Measurements from ENCODE around the gene POLR1C. TPM values are rescaled to one million over a fixed set of nuclear protein-coding genes. Genes with fewer than 3 reads are reported as not detected.
A peak's percentile ranks its signal among the peaks of the same experiment; 100 is the strongest.
"Not testable (repeated sequence)": the region's sequence is repeated elsewhere in the genome, so short reads cannot be mapped to it uniquely, and the experiment has no call there.

Gene POLR1C, protein sequence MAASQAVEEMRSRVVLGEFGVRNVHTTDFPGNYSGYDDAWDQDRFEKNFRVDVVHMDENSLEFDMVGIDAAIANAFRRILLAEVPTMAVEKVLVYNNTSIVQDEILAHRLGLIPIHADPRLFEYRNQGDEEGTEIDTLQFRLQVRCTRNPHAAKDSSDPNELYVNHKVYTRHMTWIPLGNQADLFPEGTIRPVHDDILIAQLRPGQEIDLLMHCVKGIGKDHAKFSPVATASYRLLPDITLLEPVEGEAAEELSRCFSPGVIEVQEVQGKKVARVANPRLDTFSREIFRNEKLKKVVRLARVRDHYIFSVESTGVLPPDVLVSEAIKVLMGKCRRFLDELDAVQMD
- total RNA-seq (ENCODE audit: low replicate concordance) = 27.0 and 45.7 TPM in 2 replicates

DNA sequence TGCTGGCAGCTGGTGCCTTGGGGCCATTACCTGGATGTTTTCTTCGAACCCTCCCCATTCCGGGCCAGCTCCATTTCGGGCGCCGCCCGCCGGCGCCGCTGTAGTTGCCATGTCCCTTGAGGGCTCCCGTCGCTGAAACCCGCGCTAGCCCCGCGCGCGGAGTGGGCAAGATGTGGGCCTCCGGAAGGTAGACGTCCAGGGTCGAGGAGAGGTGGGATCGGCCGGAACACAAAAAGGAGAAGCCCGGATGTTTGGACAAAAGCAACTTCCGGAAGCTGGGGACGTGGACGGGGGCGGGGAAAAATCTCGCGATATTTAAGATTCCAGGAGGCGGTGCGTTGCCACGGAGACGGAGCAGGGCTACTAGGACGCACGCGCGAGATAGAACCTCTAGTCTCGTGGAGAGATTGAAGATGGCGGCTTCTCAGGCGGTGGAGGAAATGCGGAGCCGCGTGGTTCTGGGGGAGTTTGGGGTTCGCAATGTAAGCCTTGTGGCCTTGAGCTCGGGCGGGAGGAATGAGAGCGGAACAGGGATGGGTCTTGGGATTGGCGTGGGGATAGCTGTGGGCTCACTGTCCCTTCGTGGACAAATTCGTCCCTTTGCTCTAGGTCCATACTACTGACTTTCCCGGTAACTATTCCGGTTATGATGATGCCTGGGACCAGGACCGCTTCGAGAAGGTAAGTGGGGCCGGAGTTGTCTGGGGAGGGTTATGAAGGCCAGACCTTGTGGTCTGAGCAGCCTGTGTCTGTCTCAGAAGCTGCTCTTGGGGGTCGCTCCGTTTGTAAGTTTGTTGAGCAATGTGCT, at the start of gene POLR1C, which contains the start of gene YIPF3:
TSS of gene POLR1C (plus strand) at position 393 of the 808 bp plus-strand sequence. CDS start at position 414, 21 bp downstream.
TSS of gene YIPF3 (minus strand) at position 230 of the 808 bp plus-strand sequence. CDS start at position 111, 119 bp downstream.
- DNase-seq (ENCODE audit: low read depth) = peak; percentile 99
- TF ChIP-seq, protein P1, sequence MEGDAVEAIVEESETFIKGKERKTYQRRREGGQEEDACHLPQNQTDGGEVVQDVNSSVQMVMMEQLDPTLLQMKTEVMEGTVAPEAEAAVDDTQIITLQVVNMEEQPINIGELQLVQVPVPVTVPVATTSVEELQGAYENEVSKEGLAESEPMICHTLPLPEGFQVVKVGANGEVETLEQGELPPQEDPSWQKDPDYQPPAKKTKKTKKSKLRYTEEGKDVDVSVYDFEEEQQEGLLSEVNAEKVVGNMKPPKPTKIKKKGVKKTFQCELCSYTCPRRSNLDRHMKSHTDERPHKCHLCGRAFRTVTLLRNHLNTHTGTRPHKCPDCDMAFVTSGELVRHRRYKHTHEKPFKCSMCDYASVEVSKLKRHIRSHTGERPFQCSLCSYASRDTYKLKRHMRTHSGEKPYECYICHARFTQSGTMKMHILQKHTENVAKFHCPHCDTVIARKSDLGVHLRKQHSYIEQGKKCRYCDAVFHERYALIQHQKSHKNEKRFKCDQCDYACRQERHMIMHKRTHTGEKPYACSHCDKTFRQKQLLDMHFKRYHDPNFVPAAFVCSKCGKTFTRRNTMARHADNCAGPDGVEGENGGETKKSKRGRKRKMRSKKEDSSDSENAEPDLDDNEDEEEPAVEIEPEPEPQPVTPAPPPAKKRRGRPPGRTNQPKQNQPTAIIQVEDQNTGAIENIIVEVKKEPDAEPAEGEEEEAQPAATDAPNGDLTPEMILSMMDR (IDR thresholded peaks at IDR 0.05; ENCODE audit: insufficient read depth, low read length) = no peak

DNA sequence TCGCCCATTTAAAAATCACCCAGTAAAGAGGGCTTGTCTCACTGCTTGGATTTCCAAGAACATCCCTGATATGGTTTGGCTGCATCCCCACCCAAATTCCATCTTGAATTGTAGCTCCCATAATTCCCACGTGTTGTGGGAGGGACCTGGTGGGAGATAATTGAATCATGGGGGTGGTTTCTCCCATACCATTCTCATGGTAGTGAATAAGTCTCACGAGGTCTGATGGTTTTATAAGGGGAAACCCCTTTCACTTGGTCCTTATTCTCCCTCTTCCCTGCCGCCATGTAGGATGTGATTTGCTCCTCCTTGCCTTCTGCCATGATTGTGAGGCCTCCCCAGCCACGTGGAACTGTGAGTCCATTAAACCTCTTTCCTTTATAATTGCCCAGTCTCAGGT, 49.6 kb upstream of the POLR1C start:
- DNase-seq (ENCODE audit: low read depth); H3K4me3 ChIP-seq (ENCODE audit: low read depth, low read length): not testable (repeated sequence)

More for the DNA sequence above, at the start of gene POLR1C, which contains the start of gene YIPF3:
- peak within 1 kb of the TSS; percentile 100 for H3K4me3 ChIP-seq (ENCODE audit: low read depth, low read length)

DNA sequence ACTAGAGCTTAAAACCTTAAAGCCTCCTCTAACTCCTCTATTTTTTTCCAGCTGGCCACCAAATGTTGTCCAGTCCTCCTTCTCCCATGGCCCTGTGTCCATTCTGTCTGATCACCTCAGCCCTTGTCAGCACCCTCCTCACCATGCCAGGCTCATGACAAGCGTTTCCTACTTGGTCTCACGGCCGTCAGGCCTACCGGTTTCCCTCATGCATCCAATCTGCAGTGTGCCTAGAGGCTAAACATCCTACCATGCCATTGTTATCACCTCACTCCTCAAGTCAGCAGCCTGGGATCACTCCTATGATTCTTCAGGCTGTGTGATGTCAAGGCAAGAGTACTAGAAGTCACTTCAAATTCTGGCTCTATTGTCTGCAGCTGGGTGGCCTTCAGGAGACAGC, 49.1 kb upstream of the POLR1C start:
- DNase-seq (ENCODE audit: low read depth) = no peak
- no peak overlapping the region for H3K4me3 ChIP-seq (ENCODE audit: low read depth, low read length)
- TF ChIP-seq, protein P1 (IDR thresholded peaks at IDR 0.05; ENCODE audit: insufficient read depth, low read length) = no peak

GRCh38 chr6:43468240-43468639, 48.6 kb upstream of the POLR1C start:
- TF ChIP-seq, protein P1 (IDR thresholded peaks at IDR 0.05; ENCODE audit: insufficient read depth, low read length) = no peak
- DNase-seq (ENCODE audit: low read depth) = no peak
- no peak overlapping the region for H3K4me3 ChIP-seq (ENCODE audit: low read depth, low read length)

DNA sequence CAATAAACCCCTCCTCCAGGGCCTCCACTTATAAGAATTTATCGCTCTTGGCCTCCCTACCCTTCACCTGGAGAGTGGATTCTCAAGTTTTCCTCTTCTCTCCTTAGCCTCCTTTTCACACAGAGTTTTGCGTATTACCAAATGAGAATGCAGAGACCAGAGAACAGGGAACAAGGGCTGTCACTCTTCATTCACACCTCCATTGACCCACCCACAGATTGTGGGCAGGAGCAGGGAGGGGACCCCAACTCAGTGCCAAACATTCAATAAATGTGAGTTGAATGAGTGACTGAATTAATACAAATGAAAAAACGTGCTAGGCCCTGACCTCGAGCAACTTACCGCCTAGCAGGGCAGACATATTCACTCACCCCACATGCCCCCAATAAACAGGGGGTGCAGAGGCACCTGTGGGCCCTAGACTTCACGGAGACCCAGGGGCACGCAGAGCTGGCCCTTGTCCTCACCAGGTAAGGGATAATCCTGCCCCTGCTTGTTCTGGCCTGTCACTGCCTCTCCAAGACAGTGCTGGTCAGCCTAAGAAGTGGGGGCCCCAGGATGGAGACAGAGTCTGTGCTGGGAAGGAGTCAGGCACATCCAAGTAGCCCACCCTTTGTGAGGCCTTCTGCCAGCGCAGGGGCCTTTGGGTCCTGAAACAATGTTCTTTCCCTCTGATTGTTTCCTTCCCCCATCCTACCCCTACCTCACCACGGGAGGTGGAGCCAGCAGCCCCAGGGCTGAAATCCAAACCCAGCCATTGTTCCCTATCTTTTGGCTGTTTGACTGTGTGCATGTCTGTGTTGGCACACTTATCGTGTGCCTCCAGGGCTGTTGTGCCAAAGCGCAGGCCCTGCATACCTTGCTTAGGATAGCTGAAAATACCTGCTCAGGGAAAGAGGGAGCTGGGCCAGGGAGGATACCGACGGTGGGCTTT, 47.9 kb upstream of the POLR1C start:
- H3K4me3 ChIP-seq (ENCODE audit: low read depth, low read length) = no peak overlapping the region
- TF ChIP-seq, protein P1 (IDR thresholded peaks at IDR 0.05; ENCODE audit: insufficient read depth, low read length) = no peak
- DNase-seq (ENCODE audit: low read depth) = no peak

- DNase-seq (ENCODE audit: low read depth) = no peak
- TF ChIP-seq, protein P1 (IDR thresholded peaks at IDR 0.05; ENCODE audit: insufficient read depth, low read length) = no peak
- H3K4me3 ChIP-seq (ENCODE audit: low read depth, low read length) = no peak overlapping the region
Observed at GRCh38 chr6:43469947-43470346, 46.9 kb upstream of the POLR1C start.

Measured in fibroblast of the aortic adventitia (primary cell).